ENCODE data around the gene CREBZF. TPM values are rescaled to one million over a fixed set of nuclear protein-coding genes. Genes with fewer than 3 reads are reported as not detected.
A peak's percentile ranks its signal among the peaks of the same experiment; 100 is the strongest.

The CREBZF gene
- total and polyA plus RNA-seq, 8 donors = 13.7 to 41.6 (median 21.3) TPM

DNA sequence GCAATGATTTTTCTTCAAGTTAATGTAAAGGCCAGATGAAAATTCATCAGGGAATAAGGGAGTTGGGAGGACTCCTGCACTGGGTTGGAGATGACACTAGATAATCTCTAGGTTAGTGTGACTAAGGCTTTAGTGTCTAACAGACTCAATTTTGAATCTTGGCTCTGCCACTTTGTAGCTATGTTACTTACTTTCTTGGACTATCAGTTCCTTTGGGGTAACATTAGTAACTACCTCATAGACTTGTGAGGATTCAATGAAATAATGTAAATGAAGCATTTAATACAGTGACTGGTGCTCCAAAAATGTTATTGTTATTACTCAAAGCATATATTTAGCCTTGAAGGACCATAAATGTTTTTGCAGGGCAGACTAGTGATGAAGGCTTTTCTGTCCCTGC lies 30.6 kb upstream of the CREBZF start:
- Histone ChIP-seq H3K4me3 (no peak overlapping the region), H3K4me1 (no peaks in the 10 kb centered on the region), H3K9me3 (no peaks in the 10 kb centered on the region), H3K36me3 (no peaks in the 10 kb centered on the region), H3K27me3 (no peaks in the 10 kb centered on the region), H3K27ac (no peak overlapping the region)
- TF ChIP-seq, protein P1, sequence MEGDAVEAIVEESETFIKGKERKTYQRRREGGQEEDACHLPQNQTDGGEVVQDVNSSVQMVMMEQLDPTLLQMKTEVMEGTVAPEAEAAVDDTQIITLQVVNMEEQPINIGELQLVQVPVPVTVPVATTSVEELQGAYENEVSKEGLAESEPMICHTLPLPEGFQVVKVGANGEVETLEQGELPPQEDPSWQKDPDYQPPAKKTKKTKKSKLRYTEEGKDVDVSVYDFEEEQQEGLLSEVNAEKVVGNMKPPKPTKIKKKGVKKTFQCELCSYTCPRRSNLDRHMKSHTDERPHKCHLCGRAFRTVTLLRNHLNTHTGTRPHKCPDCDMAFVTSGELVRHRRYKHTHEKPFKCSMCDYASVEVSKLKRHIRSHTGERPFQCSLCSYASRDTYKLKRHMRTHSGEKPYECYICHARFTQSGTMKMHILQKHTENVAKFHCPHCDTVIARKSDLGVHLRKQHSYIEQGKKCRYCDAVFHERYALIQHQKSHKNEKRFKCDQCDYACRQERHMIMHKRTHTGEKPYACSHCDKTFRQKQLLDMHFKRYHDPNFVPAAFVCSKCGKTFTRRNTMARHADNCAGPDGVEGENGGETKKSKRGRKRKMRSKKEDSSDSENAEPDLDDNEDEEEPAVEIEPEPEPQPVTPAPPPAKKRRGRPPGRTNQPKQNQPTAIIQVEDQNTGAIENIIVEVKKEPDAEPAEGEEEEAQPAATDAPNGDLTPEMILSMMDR (IDR thresholded peaks at IDR 0.05) = no peak
- FAIRE-seq (no peak), ATAC-seq (no peak), DNase-seq (no peak)
- intact Hi-C loops (cut with DNase I) = loop anchor here in 1 of 3 donors (10.0 kb wide), 1 partner anchor 589 kb away; no protein-coding TSS in a partner anchor

DNA sequence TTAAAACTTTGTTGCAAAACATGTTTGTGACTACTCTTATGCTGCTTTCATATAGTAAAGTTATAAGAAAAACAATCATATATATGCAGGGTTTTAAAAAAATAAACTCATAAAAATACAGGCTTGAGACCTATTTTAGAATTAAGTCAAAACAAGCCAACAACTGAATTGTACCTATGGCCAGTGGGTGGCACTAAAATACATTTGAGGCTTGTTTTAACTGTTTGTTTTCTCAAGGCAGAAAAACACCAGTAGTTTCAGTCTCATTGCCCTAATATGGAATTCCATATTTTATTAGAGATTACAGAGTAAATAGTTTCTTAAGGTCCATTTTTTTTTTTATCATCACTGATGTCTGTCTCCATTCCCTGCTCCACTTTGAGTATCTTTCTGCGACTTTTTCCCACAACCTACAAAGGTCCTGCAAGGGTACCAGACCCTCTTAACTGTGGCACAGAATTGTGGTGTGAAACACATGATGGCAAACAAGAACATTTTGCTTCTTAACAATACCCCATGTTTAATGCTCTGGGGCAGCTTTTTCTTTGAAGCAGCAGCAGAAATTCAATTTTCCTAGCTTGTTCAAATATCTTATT lies 29.6 kb upstream of the CREBZF start:
- FAIRE-seq = no peak
- 96 to 100% methylated on average over 1 of the region's 1 CpG for WGBS, 2 donors

DNA sequence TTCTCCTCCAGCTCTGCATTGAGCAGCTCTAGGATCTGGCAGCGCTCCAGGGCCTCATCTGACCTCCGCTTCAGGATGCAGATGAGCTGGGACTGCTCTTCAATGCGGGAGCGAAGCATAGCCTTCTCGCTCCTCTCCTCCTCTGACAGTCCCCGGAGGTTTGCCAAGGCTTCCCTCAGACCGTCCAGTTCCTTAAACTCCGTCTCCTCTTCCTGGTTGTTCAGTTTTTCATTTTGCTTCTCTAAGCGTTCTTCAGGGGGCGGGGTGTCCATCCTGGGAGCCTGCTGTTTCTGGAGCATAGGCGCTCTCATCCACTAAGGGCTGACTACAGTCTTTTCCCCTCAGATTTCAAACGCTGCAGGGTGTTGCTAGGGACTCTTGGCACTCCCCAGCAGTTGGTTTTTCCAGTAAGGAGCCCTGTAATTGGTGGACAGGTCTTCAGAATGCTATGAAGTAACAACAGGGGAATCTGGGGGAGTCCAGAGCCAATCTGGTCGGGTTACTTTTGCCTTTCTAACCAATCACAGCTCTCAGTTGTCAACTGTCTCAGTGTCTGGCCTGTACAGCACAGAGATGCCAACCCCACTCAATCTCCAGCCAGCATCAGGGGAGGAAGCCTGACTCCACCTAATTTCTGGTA lies 21.0 kb upstream of the CREBZF start, which contains the start of gene CCDC89:
Gene CCDC89 (minus strand): TSS at position 376 of the 640 bp plus-strand sequence. CDS start 65 bp downstream, at position 311.
- DNase-seq = peak in 3 of 6 donors; percentile 30 to 55 (median 41)
- ATAC-seq = peak; percentile 35 to 86 (median 60)

More for the DNA sequence above, 29.6 kb upstream of the CREBZF start:
- DNase-seq (no peak), ATAC-seq (peak in 2 of 4 donors; percentile 38 to 55)
- no peak overlapping the region for H3K27ac ChIP-seq
- no peaks in the 10 kb centered on the region for H3K27me3 ChIP-seq
- H3K36me3 ChIP-seq = no peaks in the 10 kb centered on the region
- no peaks in the 10 kb centered on the region for H3K9me3 ChIP-seq
- no peaks in the 10 kb centered on the region for H3K4me1 ChIP-seq
- intact Hi-C loops (cut with DNase I) = loop anchor here in 1 of 3 donors (10.0 kb wide), 1 partner anchor 590 kb away; no protein-coding TSS in a partner anchor
- TF ChIP-seq, protein P1 (IDR thresholded peaks at IDR 0.05) = no peak
- no peak overlapping the region for H3K4me3 ChIP-seq

DNA sequence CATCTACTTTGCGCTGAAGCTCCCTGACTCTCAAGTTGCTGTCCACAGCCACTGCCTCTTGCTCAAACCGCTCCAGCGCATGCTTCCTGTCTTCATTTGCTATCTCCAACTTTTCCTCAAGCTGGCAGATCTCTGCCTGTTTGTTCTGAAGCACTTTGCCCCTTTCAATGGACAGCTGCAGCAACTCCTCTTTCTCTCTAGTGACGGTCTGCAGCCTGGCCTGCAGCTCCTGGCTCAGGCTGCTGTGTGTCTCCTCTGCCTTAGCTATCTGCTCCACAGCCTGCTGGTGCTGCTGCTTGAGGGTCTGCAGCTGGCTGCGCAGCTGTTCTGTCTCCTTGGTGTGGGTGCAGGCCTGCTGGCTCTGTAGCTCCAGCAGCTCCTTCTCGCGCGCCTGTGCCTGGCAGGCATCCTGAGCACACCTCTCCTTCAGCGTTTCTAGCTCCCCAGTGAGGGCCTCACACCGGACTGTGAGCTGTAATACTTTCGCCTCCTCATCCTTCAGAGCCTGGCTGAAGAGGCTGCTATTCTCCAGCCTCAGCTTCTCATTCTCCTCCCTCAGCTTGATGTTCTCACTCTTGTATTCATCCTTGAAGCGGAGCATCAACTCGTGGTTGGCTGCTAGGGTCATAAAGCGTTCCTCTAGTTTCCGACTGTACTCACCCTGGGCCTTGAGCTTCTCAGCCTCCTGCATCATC lies 20.3 kb upstream of the CREBZF start:
- Histone ChIP-seq H3K27me3 (no peaks in the 10 kb centered on the region), H3K36me3 (no peaks in the 10 kb centered on the region), H3K4me1 (peaks cover 0 to 5% (median 5%) of the 10 kb centered on the region in 3 donors), H3K9me3 (no peaks in the 10 kb centered on the region), H3K4me3 (no peak overlapping the region), H3K27ac (no peak overlapping the region)
- TF ChIP-seq, protein P1 (IDR thresholded peaks at IDR 0.05) = no peak
- WGBS, 2 donors = 79 to 83% methylated on average over 15 of the region's 15 CpGs
- peak in 1 of 6 donors; percentile 43 for DNase-seq
- ATAC-seq = no peak
- intact Hi-C loops (cut with DNase I) = no loop called here
- FAIRE-seq = no peak

More for the DNA sequence above, 21.0 kb upstream of the CREBZF start, which contains the start of gene CCDC89:
- H3K4me3 ChIP-seq = no peak within 1 kb of the TSS
- H3K36me3 ChIP-seq = no peaks in the 10 kb centered on the region
- WGBS, 2 donors = 75 to 85% methylated on average over 13 of the region's 13 CpGs
- no peak within 1 kb of the TSS for H3K27ac ChIP-seq
- TF ChIP-seq, protein P1 (IDR thresholded peaks at IDR 0.05) = no peak
- FAIRE-seq = peak; percentile 77
- no peaks in the 10 kb centered on the region for H3K9me3 ChIP-seq
- H3K27me3 ChIP-seq = no peaks in the 10 kb centered on the region
- intact Hi-C loops (cut with DNase I) = no loop called here
- peaks cover 0 to 5% (median 5%) of the 10 kb centered on the region in 3 donors for H3K4me1 ChIP-seq
